Amniotic epithelial cell (primary cell): Measurements from ENCODE around the gene HLA-B.
"Not testable (repeated sequence)": the region's sequence is repeated elsewhere in the genome, so short reads cannot be mapped to it uniquely, and the experiment has no call there.

Experiments
- DNase-seq: peaks from one replicate; pipeline ENCODE4 v3.0.0-alpha.2; 2010; ENCODE audit warnings: low read depth

The HLA-B gene

GRCh38 chr6:31356946-31357466 is at the start of gene HLA-B:
Gene HLA-B, minus strand, starts transcription at chr6:31357179. Its CDS starts 21 bp downstream, at chr6:31357158.
- DNase-seq, result peak; percentile 83

DNA sequence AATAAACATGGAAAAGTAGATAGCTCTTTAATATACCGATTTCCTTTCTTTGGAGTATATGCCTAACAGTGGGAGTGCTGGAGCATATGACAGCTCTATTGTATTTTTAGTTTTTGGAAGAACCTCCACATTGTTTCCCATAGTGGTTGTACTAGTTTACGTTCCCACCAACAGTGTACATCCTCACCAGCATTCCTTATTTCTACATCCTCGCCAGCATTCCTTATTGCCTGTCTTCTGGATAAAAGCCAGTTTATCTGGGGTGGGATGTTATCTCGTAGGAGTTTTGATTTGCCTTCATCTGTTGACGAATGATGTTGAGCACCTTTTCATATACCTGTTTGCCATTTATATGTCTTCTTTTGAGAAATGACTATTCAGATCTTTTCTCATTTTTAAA is 49.0 kb upstream of the HLA-B start:
- DNase-seq, result peak; percentile 21

GRCh38 chr6:31404061-31404364 is 47.0 kb upstream of the HLA-B start:
- not testable (repeated sequence) for DNase-seq

- DNase-seq, result peak; percentile 74
Observed at GRCh38 chr6:31403283-31404060, 46.5 kb upstream of the HLA-B start, which contains the start of gene MICA. Gene MICA, plus strand, starts transcription at chr6:31403595. Its CDS starts 38 bp downstream, at chr6:31403633.

DNA sequence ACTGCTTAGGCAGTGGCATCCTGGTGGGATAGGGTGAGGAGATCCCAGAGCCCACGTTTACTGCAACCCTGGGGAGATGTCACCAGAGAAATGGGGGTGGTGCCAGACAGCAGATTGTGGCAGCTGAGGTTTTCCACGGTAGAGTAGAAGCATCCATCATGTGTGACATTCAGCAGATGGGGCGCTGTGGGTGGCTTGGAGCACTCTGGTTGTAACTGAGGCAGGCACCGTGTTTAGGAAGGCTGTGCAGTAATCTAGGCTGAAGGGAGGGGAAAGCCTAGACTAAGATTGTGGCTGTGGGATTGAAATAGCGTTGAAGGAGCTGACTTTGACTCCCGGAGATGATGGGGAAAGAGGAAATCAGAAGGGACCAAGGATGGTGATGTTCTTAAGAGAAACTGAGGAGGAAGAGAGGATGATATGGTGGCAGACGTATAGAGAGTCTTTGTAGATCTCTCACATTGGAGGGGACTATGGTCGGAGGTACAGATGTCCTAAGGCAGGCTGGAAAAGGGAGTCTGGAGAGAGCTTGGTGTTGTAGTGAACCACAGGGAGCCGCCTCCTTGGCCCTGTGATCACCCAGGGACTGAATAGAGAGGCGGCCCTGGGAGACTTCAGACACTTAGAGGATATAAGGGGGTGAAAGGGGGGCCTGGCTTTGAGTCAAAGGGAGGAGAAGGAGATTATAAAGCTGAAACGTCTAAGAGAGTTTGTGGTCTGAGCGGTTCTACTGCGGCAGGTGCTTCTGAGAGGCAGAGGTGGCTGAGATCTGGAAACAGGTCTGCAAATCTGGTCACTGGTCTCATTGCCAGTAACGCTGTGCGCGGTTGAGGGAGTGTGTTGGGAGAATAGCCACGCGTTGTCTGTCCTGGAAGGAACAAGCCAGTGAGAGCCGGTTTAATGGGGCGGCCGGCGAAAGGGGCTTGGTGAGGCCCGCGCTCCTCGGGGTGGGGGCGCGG is 45.6 kb upstream of the HLA-B start:
- peak; percentile 12 for DNase-seq

GRCh38 chr6:31401403-31401802 is 44.4 kb upstream of the HLA-B start:
- peak; percentile 86 for DNase-seq

DNA sequence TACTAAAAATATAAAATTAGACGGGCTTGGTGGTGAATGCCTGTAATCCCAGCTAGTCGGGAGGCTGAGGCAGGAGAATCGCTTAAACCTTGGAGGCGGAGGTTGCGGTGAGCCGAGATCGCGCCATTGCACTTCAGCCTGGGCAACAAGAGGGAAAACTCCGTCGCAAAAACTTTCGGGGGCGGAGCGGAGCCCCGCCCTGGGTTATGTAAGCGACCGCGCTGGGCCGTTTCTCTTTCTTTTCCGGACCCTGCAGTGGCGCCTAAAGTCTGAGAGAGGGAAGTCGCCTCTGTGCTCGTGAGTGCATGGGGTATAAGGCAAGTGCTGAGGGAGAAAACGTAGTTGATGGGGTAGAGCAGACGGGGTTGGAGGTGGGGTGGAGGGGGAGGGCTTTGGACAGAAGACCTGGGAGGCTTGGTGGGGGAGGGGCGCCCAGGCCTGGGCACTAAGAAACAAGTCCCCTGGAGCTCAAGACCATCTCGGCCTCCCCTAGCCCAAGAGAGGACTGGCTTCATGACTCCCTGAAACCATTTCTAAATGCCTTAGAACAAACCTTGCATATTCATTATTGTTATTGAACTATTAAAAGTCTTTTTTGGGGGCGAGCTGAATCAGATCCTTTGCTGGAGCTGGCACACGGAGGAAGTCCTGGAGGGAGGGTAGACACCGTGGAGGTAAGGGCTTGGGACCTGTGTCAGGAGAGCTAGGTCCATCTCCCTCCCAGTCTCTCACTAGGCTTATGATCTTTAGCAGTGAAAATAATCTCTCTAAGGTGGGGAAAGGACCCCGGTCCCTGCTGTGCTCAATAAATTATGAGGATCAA is 43.7 kb upstream of the HLA-B start:
- DNase-seq, result peak; percentile 37

GRCh38 chr6:31399589-31400466 is 42.8 kb upstream of the HLA-B start:
- peak; percentile 90 for DNase-seq

DNA sequence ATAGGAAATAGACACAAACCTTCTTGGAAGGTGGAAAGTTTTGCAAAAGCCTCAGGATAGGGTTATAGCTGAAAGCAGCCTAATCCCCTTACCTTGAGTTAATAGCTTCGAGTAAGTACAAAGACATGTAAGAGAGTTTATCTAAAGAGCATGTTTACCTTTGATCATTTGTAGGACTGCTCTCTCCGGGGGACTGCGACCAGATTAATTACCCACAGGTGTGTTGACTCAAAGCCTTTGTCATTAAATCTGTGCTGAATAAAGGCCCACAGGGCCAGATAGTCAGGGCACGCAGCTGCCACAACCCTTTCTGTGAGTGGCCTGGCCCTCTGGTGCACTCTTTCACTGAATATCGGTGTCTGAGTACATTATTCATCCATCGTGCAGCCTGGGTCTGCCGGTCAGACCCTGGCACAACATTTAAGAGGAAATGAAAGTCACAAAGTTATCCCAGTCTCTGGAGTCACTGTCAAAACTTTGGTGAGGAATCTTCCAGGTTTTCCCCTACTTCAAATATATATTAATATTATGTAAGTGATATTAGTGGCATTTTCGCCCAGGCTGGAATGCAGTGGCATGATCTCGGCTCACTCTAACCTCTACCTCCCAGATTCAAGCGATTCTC is 41.0 kb upstream of the HLA-B start:
- DNase-seq, result no peak

DNA sequence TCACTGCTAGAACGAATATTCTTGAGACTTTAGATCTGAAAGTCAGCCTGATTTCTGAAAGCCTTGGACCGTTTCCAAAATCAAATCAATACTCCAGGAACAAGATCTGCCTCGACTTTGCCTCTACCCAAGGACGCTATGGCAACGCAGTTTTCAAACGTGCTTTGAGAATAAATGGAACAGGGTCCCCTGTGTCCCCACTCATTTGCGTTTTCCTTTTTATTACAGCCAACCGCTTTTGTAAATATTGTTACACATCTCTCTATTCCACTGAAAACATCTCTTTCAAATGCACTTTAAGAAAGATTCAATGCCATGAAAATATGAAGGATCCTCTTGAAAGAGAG is 40.1 kb upstream of the HLA-B start:
- DNase-seq, result not testable (repeated sequence)

DNA sequence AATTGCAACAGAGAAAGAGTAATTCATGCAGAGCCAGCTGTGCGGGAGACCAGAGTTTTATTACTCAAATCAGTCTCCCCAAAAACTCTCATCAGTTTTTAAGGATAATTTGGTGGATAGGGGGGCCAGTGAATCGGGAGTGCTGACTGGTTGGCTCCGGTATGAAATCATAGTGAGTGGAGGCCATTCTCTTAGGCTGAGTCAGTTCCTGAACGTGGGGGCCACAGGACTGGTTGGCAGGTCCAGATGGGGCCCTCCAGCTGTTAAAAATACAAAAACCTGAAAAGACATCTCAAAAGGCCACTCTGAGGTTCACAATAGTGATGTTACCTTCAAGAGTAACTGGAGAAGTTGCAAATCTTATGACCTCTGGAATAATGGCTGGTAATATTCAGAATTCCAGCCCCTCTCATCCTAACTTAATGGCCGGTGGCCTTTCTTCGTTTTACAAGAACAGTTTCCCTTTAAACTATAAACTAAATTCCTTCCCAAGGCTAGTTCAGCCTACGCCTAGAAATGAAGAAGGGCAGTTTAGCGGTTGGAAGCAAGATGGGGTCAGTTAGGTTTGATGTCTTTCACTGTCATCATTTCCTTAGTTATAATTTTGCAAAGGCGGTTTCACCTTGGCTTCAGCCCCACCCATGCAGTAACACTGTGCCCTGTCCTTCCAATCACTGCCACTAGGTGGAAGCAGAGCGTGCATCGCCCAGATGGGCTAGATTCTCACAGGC is 39.6 kb upstream of the HLA-B start:
- DNase-seq, result peak; percentile 55

GRCh38 chr6:31395832-31396231 is 38.9 kb upstream of the HLA-B start:
- no peak for DNase-seq

- no peak for DNase-seq
Observed at GRCh38 chr6:31394381-31394780, 37.4 kb upstream of the HLA-B start.

- DNase-seq, result no peak
Observed at GRCh38 chr6:31393932-31394331, 37.0 kb upstream of the HLA-B start.

GRCh38 chr6:31389802-31390132 is 32.8 kb upstream of the HLA-B start:
- not testable (repeated sequence) for DNase-seq

GRCh38 chr6:31388916-31389801 is 32.2 kb upstream of the HLA-B start:
- DNase-seq, result not testable (repeated sequence)

GRCh38 chr6:31386977-31387376 is 30.0 kb upstream of the HLA-B start:
- no peak for DNase-seq

DNA sequence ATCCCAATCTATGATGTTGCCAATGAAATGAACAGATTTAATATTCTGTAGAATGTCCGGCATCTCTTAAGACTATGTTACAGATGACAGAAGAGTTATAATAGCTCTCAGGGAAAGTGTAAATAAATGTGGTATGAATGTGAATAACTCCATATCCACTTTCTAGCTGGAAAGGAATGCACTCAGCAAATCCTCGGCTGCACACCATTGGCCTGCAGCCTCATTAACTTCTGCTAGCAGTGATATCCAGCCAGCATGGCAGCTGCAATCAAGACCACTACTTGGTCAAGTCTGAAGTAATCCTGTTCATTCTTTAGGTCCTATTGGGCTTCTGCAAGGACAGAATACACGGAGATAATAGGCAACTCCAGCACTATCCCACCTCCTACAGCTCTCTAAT is 29.1 kb upstream of the HLA-B start:
- peak; percentile 55 for DNase-seq

GRCh38 chr6:31385041-31385440 is 28.1 kb upstream of the HLA-B start:
- no peak for DNase-seq
